Hepatocyte (in vitro differentiated cells): ENCODE results near the gene NPHP4.

ENCODE experiments used
- CTCF ChIP-seq: fragments of 200-600 bp; sonication (generic); IDR thresholded peaks from 2 replicates; pipeline ENCODE4 v1.5.1; 2016; ENCODE audit warnings: antibody characterized with exemption, mild to moderate bottlenecking; ENCODE audit not compliant: poor library complexity
- EZH2 ChIP-seq: fragments of 200-600 bp; sonication (generic); IDR thresholded peaks from 2 replicates; pipeline ENCODE4 v1.6.1; 2016; ENCODE audit warnings: antibody characterized with exemption, mild to moderate bottlenecking, borderline replicate concordance
- EZH2phosphoT487 ChIP-seq: fragments of 200-600 bp; sonication (generic); IDR thresholded peaks from one replicate; pipeline ENCODE4 v1.6.1; 2018; ENCODE audit warnings: antibody characterized with exemption, mild to moderate bottlenecking, low read depth, moderate library complexity; ENCODE audit not compliant: unreplicated experiment, severe bottlenecking

- TF ChIP-seq CTCF (no peak), EZH2phosphoT487 (no peak), EZH2 (no peak)
These were observed 104.8 kb downstream of the NPHP4 start for GRCh38 chr1:5887349-5887970.
